Measurements from ENCODE around the gene HAAO. TPM values are rescaled to one million over a fixed set of nuclear protein-coding genes. Genes with fewer than 3 reads are reported as not detected.

HAAO gene
- total and polyA plus RNA-seq, 2 of the 8 experiments (the other 6 are each of a cell fraction or from before 2014, with no cell fraction given) = 2.5 to 7.0 TPM

- TF ChIP-seq CHD7 (IDR thresholded peaks at IDR 0.05; ENCODE audit: insufficient replicate concordance, low read length) (no peak), KDM4A (IDR thresholded peaks at IDR 0.05; ENCODE audit: low read depth, low read length, severe bottlenecking) (no peak)
Observed at GRCh38 chr2:42819160-42819559, 26.8 kb upstream of the HAAO start (continued).

Measured in H1 (cell line).